SK-N-SH (cell line): ENCODE results near the gene MSTN. TPM values are rescaled to one million over a fixed set of nuclear protein-coding genes. Genes with fewer than 3 reads are reported as not detected.

Experiments used
- CTCF ChIA-PET: fragments of 300-600, 350-600 bp; formaldehyde crosslinking; extraction: SDS; loops from one replicate; lab custom pipeline; 2021; lab: Yijun Ruan, JAX
- POLR2A ChIA-PET: fragments of 350-600 bp; sonication (Branson Sonifier 250); formaldehyde crosslinking; extraction: SDS; loops from one replicate; lab custom pipeline; 2020; ENCODE audit warnings: antibody characterized with exemption, inconsistent platforms; lab: Yijun Ruan, JAX
- DNase-seq: peaks from one replicate; pipeline ENCODE4 v3.0.0; 2012
- H2AFZ ChIP-seq: fragments of 200-600 bp; sonication (generic); 2 replicates; pipeline ENCODE4 v1.8.1; 2016; ENCODE audit warnings: antibody characterized with exemption, mild to moderate bottlenecking, low read depth
- H3F3A ChIP-seq: fragments of 200-600 bp; sonication (generic); replicated peaks from 2 replicates; pipeline ENCODE3; 2016; ENCODE audit warnings: antibody characterized with exemption, mild to moderate bottlenecking; ENCODE audit not compliant: insufficient read depth
- H3K27ac ChIP-seq, 2 experiments: fragments of 200-500 bp in 1 of 2; fragments of 200-600 bp in 1 of 2; sonication (Bioruptor generic) in 1 of 2; sonication (generic), shearing (Covaris generic) in 1 of 2; 2 replicates each; pipeline versions ENCODE4 v1.5.1 to v1.6.1; 2014 to 2016; ENCODE audit warnings: low read depth in 2 of 2, inconsistent platforms in 1 of 2, low read length in 1 of 2, mild to moderate bottlenecking in 1 of 2, mixed read lengths in 1 of 2
- H3K27me3 ChIP-seq: fragments of 200-600 bp; sonication (generic), shearing (Covaris generic); 2 replicates; pipeline ENCODE4 v1.6.1; 2016; ENCODE audit warnings: mixed run types; ENCODE audit not compliant: insufficient read depth
- H3K36me3 ChIP-seq, 2 experiments: fragments of 200-500 bp in 1 of 2; fragments of 200-600 bp in 1 of 2; sonication (Bioruptor generic) in 1 of 2; sonication (generic) in 1 of 2; replicated peaks in 1 of 2; 2 replicates each; pipeline versions ENCODE3 to v1.5.1; 2014 to 2016; ENCODE audit warnings: low read length in 1 of 2, mild to moderate bottlenecking in 1 of 2; ENCODE audit not compliant: insufficient read depth in 2 of 2, control insufficient read depth in 1 of 2
- H3K4me1 ChIP-seq, 2 experiments: fragments of 200-500 bp in 1 of 2; fragments of 200-600 bp in 1 of 2; sonication (Bioruptor generic) in 1 of 2; sonication (generic), shearing (Covaris generic) in 1 of 2; 2 replicates each; pipeline versions ENCODE4 v1.5.1 to v1.6.1; 2014 to 2016; ENCODE audit warnings: low read depth in 1 of 2, low read length in 1 of 2, mixed run types in 1 of 2; ENCODE audit not compliant: insufficient read depth in 2 of 2, control insufficient read depth in 1 of 2
- H3K4me2 ChIP-seq: fragments of 200-600 bp; sonication (generic), shearing (Covaris generic); 2 replicates; pipeline ENCODE4 v1.6.1; 2017; ENCODE audit warnings: mixed run types
- H3K4me3 ChIP-seq, 2 experiments: fragments of 200-500 bp in 1 of 2; fragments of 200-600 bp in 1 of 2; sonication (Bioruptor generic) in 1 of 2; sonication (generic), shearing (Covaris generic) in 1 of 2; 2 replicates each; pipeline versions ENCODE4 v1.5.1 to v1.8.1; 2014 to 2016; ENCODE audit warnings: low read depth in 2 of 2, inconsistent platforms in 1 of 2, low read length in 1 of 2, mild to moderate bottlenecking in 1 of 2, mixed read lengths in 1 of 2, moderate library complexity in 1 of 2
- H3K79me2 ChIP-seq: fragments of 200-600 bp; sonication (generic); 2 replicates; pipeline ENCODE4 v1.8.1; 2017; ENCODE audit warnings: mild to moderate bottlenecking; ENCODE audit not compliant: insufficient read depth
- H3K9ac ChIP-seq: fragments of 200-600 bp; sonication (generic); 2 replicates; pipeline ENCODE4 v1.6.1; 2017; ENCODE audit warnings: mixed run types
- H3K9me2 ChIP-seq: fragments of 200-600 bp; sonication (generic); 2 replicates; pipeline ENCODE4 v1.6.1; 2017; ENCODE audit warnings: mixed run types
- H3K9me3 ChIP-seq: fragments of 200-600 bp; sonication (generic); 2 replicates; pipeline ENCODE4 v1.6.1; 2017; ENCODE audit warnings: mixed run types, mild to moderate bottlenecking, moderate library complexity
- H4K20me1 ChIP-seq: fragments of 200-600 bp; sonication (generic); 2 replicates; pipeline ENCODE4 v1.6.1; 2017; ENCODE audit warnings: mild to moderate bottlenecking, mixed run types; ENCODE audit not compliant: insufficient read depth
- CHD2 ChIP-seq: fragments of 150-350 bp; IDR thresholded peaks from 2 replicates; pipeline ENCODE4 v1.6.1; 2018; ENCODE audit warnings: low read length; ENCODE audit not compliant: partially characterized antibody
- CTCF ChIP-seq: fragments of 200-600 bp; sonication (generic); IDR thresholded peaks from 2 replicates; pipeline ENCODE4 v1.6.1; 2017; ENCODE audit warnings: antibody characterized with exemption, mild to moderate bottlenecking, moderate library complexity
- EZH2phosphoT487 ChIP-seq: fragments of 200-600 bp; sonication (generic); IDR thresholded peaks from 2 replicates; pipeline ENCODE4 v1.6.1; 2017; ENCODE audit warnings: low read depth, mixed run types, mild to moderate bottlenecking, antibody characterized with exemption, moderate library complexity, borderline replicate concordance
- FOXJ3 ChIP-seq: sonication (generic); formaldehyde crosslinking; IDR thresholded peaks from 2 replicates; pipeline ENCODE4 v1.5.1; 2020; ENCODE audit warnings: mild to moderate bottlenecking, missing genetic modification reagents
- GABPA ChIP-seq: IDR thresholded peaks from 2 replicates; pipeline ENCODE4 v1.4.0; 2012; ENCODE audit warnings: low read depth, mild to moderate bottlenecking
- GATA2 ChIP-seq: sonication (generic); formaldehyde crosslinking; IDR thresholded peaks from 2 replicates; pipeline ENCODE4 v1.5.0; 2020; ENCODE audit warnings: mild to moderate bottlenecking, missing genetic modification reagents
- JUND ChIP-seq: IDR thresholded peaks from 2 replicates; pipeline ENCODE4 v1.4.0; 2012
- MAX ChIP-seq: IDR thresholded peaks from 2 replicates; pipeline ENCODE4 v1.4.0; 2012; ENCODE audit warnings: low read depth
- MEF2A ChIP-seq: IDR thresholded peaks from 2 replicates; pipeline ENCODE4 v1.4.0; 2012; ENCODE audit warnings: low read depth, borderline replicate concordance
- NFIC ChIP-seq: IDR thresholded peaks from 2 replicates; pipeline ENCODE4 v1.4.0; 2012; ENCODE audit warnings: borderline replicate concordance
- PBX3 ChIP-seq: IDR thresholded peaks from 2 replicates; pipeline ENCODE4; 2012
- POLR2AphosphoS5 ChIP-seq: IDR thresholded peaks from 2 replicates; pipeline ENCODE4 v1.6.1; 2012; ENCODE audit warnings: low read depth, low read length
- REST ChIP-seq: IDR thresholded peaks from 2 replicates; pipeline ENCODE4 v1.6.1; 2012; ENCODE audit warnings: mild to moderate bottlenecking, low read depth, low read length, moderate library complexity
- RXRA ChIP-seq: IDR thresholded peaks from 2 replicates; pipeline ENCODE4 v1.4.0; 2012; ENCODE audit warnings: low read depth, mild to moderate bottlenecking, borderline replicate concordance
- SIN3A ChIP-seq: IDR thresholded peaks from 2 replicates; pipeline ENCODE4 v1.6.1; 2012; ENCODE audit warnings: low read depth, mild to moderate bottlenecking, low read length, moderate library complexity, borderline replicate concordance
- TEAD4 ChIP-seq: IDR thresholded peaks from 2 replicates; pipeline ENCODE4 v1.4.0; 2012; ENCODE audit warnings: mild to moderate bottlenecking, borderline replicate concordance; ENCODE audit not compliant: insufficient read depth
- USF2 ChIP-seq: fragments of 150-350 bp; IDR thresholded peaks from 2 replicates; pipeline ENCODE4 v1.6.1; 2017; ENCODE audit warnings: antibody characterized with exemption, low read length, low read depth, borderline replicate concordance
- YY1 ChIP-seq: IDR thresholded peaks from 2 replicates; pipeline ENCODE4 v1.4.0; 2012; ENCODE audit warnings: low read depth, mild to moderate bottlenecking
- WGBS: methylation state at CpG from one replicate; pipeline ENCODE4 v1.1.6; 2017; ENCODE audit warnings: low lambda C conversion rate; 5-methylcytosine and 5-hydroxymethylcytosine counted together
- polyA plus RNA-seq, 3 experiments: library from polyadenylated mRNA; depleted of rRNA; stranded (reverse); fragments of >200 nt; gene quantifications; 2 replicates each; pipeline ENCODE4 v1.2.3, GENCODE V29; 2012

MSTN gene
- polyA plus RNA-seq, 1 of the 3 experiments (the other 2 are of a cell fraction): 0.05 TPM

GRCh38 chr2:190060019-190060418, 2.5 kb downstream of the MSTN start:
- Histone ChIP-seq H4K20me1 (no peaks in the 10 kb centered on the region), H3K4me3 (no peak overlapping the region), H3K36me3 (no peaks in the 10 kb centered on the region), H3K27ac (no peak overlapping the region), H3K9me3 (peaks cover 5% of the 10 kb centered on the region; the same call in 1 of the 2 replicates), H3K27me3 (no peaks in the 10 kb centered on the region), H3K9me2 (no peaks in the 10 kb centered on the region), H3F3A (no peaks in the 10 kb centered on the region), H3K4me1 (no peaks in the 10 kb centered on the region; a peak in 1 of 4 replicates), H3K9ac (no peak overlapping the region), H3K4me2 (no peak overlapping the region), H3K79me2 (no peaks in the 10 kb centered on the region), H2AFZ (no peak overlapping the region)
- DNase-seq: no peak
- no peak for TF ChIP-seq TEAD4
- TF ChIP-seq GABPA: no peak
- TF ChIP-seq RXRA: no peak
- TF ChIP-seq EZH2phosphoT487: no peak
- TF ChIP-seq YY1: no peak
- no peak for TF ChIP-seq MEF2A
- no peak for TF ChIP-seq CHD2
- TF ChIP-seq FOXJ3 (CRISPR knock-in tag): no peak
- TF ChIP-seq USF2: no peak
- no peak for TF ChIP-seq REST
- TF ChIP-seq JUND: no peak
- ChIA-PET CTCF (interaction anchor here (1.4 kb wide), 2 partner anchors 10 to 11 kb away, joined by 3 to 4 read pairs; no protein-coding TSS in a partner anchor), POLR2A (no interaction called here)
- WGBS: 94% methylated on average over 4 of the region's 4 CpGs

- WGBS: 71% methylated on average over 5 of the region's 5 CpGs
- H3K9me3 ChIP-seq: peaks cover 5% of the 10 kb centered on the region; the same call in 1 of the 2 replicates
- ChIA-PET CTCF (no interaction called here), POLR2A (no interaction called here)
- H3F3A ChIP-seq: no peaks in the 10 kb centered on the region
- no peaks in the 10 kb centered on the region for H3K4me1 ChIP-seq
- no peaks in the 10 kb centered on the region for H4K20me1 ChIP-seq
- H3K9me2 ChIP-seq: no peaks in the 10 kb centered on the region
- H3K27ac ChIP-seq: no peak overlapping the region
- DNase-seq: no peak
- H3K36me3 ChIP-seq: no peaks in the 10 kb centered on the region
- H3K4me2 ChIP-seq: no peak overlapping the region
- H3K27me3 ChIP-seq: no peaks in the 10 kb centered on the region
- no peak overlapping the region for H3K9ac ChIP-seq
- no peaks in the 10 kb centered on the region for H3K79me2 ChIP-seq
- no peak overlapping the region for H3K4me3 ChIP-seq
- H2AFZ ChIP-seq: no peak overlapping the region
- TF ChIP-seq PBX3: no peak
- no peak for TF ChIP-seq SIN3A
- TF ChIP-seq YY1: no peak
- no peak for TF ChIP-seq POLR2AphosphoS5
- TF ChIP-seq CHD2: no peak
- TF ChIP-seq CTCF: no peak
- TF ChIP-seq GATA2 (CRISPR knock-in tag): no peak
- no peak for TF ChIP-seq MAX
- TF ChIP-seq MEF2A: no peak
- TF ChIP-seq EZH2phosphoT487: no peak
- no peak for TF ChIP-seq NFIC
Observed at GRCh38 chr2:190053426-190053825, 9.1 kb downstream of the MSTN start.
